ENCODE data around the gene KPNA3. TPM values are rescaled to one million over a fixed set of nuclear protein-coding genes. Genes with fewer than 3 reads are reported as not detected.
"Not testable (repeated sequence)": the region's sequence is repeated elsewhere in the genome, so short reads cannot be mapped to it uniquely, and the experiment has no call there.

KPNA3 gene
- total RNA-seq, 1 donor from 2014 or later: 28.7 TPM

- Mint-ChIP-seq H3K27me3 (no peaks in the 10 kb centered on the region), H3K4me3 (no peak overlapping the region), H3K27ac (no peak overlapping the region), H3K4me1 (peaks cover 28% of the 10 kb centered on the region), H3K36me3 (ENCODE audit: low read depth) (peaks cover 7% of the 10 kb centered on the region), H3K9me3 (no peaks in the 10 kb centered on the region)
- TF ChIP-seq, protein P1, sequence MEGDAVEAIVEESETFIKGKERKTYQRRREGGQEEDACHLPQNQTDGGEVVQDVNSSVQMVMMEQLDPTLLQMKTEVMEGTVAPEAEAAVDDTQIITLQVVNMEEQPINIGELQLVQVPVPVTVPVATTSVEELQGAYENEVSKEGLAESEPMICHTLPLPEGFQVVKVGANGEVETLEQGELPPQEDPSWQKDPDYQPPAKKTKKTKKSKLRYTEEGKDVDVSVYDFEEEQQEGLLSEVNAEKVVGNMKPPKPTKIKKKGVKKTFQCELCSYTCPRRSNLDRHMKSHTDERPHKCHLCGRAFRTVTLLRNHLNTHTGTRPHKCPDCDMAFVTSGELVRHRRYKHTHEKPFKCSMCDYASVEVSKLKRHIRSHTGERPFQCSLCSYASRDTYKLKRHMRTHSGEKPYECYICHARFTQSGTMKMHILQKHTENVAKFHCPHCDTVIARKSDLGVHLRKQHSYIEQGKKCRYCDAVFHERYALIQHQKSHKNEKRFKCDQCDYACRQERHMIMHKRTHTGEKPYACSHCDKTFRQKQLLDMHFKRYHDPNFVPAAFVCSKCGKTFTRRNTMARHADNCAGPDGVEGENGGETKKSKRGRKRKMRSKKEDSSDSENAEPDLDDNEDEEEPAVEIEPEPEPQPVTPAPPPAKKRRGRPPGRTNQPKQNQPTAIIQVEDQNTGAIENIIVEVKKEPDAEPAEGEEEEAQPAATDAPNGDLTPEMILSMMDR (IDR thresholded peaks at IDR 0.05): no peak
- ChIA-PET CTCF (no interaction called here), POLR2A (interaction anchor here (1.0 kb wide), 1 partner anchor 19 kb away, joined by 4 read pairs; the partner anchor contains the start of gene KPNA3)
- ATAC-seq (ENCODE audit: low read depth) (no peak), DNase-seq (no peak)
- intact Hi-C loops (cut with micrococcal nuclease): no loop called here
These were observed 19.7 kb downstream of the KPNA3 start for GRCh38 chr13:49772828-49773227.

GRCh38 chr13:49761811-49762210 lies 30.7 kb downstream of the KPNA3 start:
- H3K36me3 Mint-ChIP-seq (ENCODE audit: low read depth): peaks cover 18% of the 10 kb centered on the region
- CTCF ChIA-PET; DNase-seq; H3K27me3 Mint-ChIP-seq; intact Hi-C loops (cut with micrococcal nuclease); H3K4me3 Mint-ChIP-seq; H3K27ac Mint-ChIP-seq; ATAC-seq (ENCODE audit: low read depth); POLR2A ChIA-PET; H3K9me3 Mint-ChIP-seq: not testable (repeated sequence)
- peaks cover 44% of the 10 kb centered on the region for H3K4me1 Mint-ChIP-seq

GRCh38 chr13:49760558-49760957 lies 31.9 kb downstream of the KPNA3 start:
- CTCF ChIA-PET: no interaction called here
- Mint-ChIP-seq H3K27ac (no peak overlapping the region), H3K27me3 (no peaks in the 10 kb centered on the region), H3K36me3 (ENCODE audit: low read depth) (peaks cover 18% of the 10 kb centered on the region), H3K4me1 (peaks cover 49% of the 10 kb centered on the region), H3K4me3 (no peak overlapping the region), H3K9me3 (no peaks in the 10 kb centered on the region)
- ATAC-seq (ENCODE audit: low read depth): peak; percentile 42
- POLR2A ChIA-PET: interaction anchor here (0.6 to 1.8 kb wide), 3 partner anchors 31 to 69 kb away, joined by 3 to 6 read pairs (median 5); partner anchors contain the start of gene KPNA3
- intact Hi-C loops (cut with micrococcal nuclease): no loop called here
- TF ChIP-seq, protein P1 (IDR thresholded peaks at IDR 0.05): no peak
- DNase-seq: no peak

GRCh38 chr13:49759503-49759902 lies 33.0 kb downstream of the KPNA3 start:
- DNase-seq (no peak), ATAC-seq (ENCODE audit: low read depth) (peak; percentile 21)
- TF ChIP-seq, protein P1 (IDR thresholded peaks at IDR 0.05): no peak
- peaks cover 20% of the 10 kb centered on the region for H3K36me3 Mint-ChIP-seq (ENCODE audit: low read depth)
- H3K4me1 Mint-ChIP-seq: peaks cover 53% of the 10 kb centered on the region
- peak overlapping the region; percentile 12 for H3K27ac Mint-ChIP-seq
- intact Hi-C loops (cut with micrococcal nuclease): no loop called here
- ChIA-PET POLR2A (interaction anchor here (1.4 to 1.8 kb wide), 2 partner anchors 32 to 33 kb away, joined by 3 to 6 read pairs; partner anchors contain the start of gene KPNA3), CTCF (no interaction called here)
- H3K9me3 Mint-ChIP-seq: no peaks in the 10 kb centered on the region
- no peak overlapping the region for H3K4me3 Mint-ChIP-seq
- H3K27me3 Mint-ChIP-seq: no peaks in the 10 kb centered on the region

DNA sequence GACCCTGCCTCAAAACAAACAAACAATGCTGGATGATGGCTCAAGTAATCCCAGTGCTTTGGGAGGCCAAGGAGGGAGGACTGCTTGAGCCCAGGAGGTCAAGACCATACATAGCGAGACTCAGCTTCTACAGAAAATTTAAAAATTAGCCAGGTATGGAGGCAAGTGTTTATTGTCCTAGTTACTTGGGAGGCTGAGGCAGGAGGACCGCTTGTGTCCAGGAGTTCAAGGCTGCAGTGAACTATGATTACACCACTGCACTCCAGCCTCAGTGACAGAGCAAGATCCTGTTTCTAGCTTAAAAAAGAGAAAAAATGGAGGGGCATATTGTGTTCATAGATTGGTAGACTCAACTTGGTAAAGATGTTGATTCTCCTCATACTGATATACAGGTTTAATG lies 36.2 kb downstream of the KPNA3 start:
- H3K36me3 Mint-ChIP-seq (ENCODE audit: low read depth): peaks cover 16% of the 10 kb centered on the region
- DNase-seq (no peak), ATAC-seq (ENCODE audit: low read depth) (no peak)
- CTCF ChIA-PET: no interaction called here
- POLR2A ChIA-PET: no interaction called here
- peaks cover 59% of the 10 kb centered on the region for H3K4me1 Mint-ChIP-seq
- no peaks in the 10 kb centered on the region for H3K27me3 Mint-ChIP-seq
- no peak overlapping the region for H3K4me3 Mint-ChIP-seq
- TF ChIP-seq, protein P1 (IDR thresholded peaks at IDR 0.05): no peak
- H3K27ac Mint-ChIP-seq: no peak overlapping the region
- intact Hi-C loops (cut with micrococcal nuclease): no loop called here
- no peaks in the 10 kb centered on the region for H3K9me3 Mint-ChIP-seq

DNA sequence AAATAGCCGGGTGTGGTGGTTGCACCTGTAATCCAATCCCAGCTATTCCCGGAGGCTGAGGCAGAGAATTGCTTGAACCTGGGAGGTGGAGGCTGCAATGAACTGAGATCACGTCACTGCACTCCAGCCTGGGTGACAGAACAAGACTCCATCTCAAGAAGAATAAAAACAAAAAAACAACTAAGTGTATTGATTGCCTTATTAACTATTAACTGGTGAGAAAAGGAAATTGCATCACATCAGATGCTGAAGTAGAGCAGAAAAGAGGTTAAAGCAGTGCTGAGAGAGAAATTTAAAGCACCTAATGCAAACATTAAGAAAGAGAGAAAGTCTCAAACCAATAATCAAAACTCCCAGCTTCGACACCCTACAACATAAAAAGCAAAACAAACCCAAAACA lies 38.3 kb downstream of the KPNA3 start:
- Mint-ChIP-seq H3K4me3 (no peak overlapping the region), H3K27ac (no peak overlapping the region), H3K36me3 (ENCODE audit: low read depth) (peaks cover 4% of the 10 kb centered on the region), H3K9me3 (no peaks in the 10 kb centered on the region), H3K4me1 (peaks cover 50% of the 10 kb centered on the region), H3K27me3 (no peaks in the 10 kb centered on the region)
- CTCF ChIA-PET: no interaction called here
- intact Hi-C loops (cut with micrococcal nuclease): no loop called here
- TF ChIP-seq, protein P1 (IDR thresholded peaks at IDR 0.05): no peak
- ATAC-seq (ENCODE audit: low read depth) (no peak), DNase-seq (no peak)
- POLR2A ChIA-PET: no interaction called here
